Pancreas (tissue), 8 donors: ENCODE data around the gene OPN1MW2. TPM values are rescaled to one million over a fixed set of nuclear protein-coding genes. Genes with fewer than 3 reads are reported as not detected.

Source experiments
- polyA plus RNA-seq, 2 donors: library from polyadenylated mRNA; stranded (reverse); fragments of 200-250 nt; gene quantifications; one replicate each; pipeline ENCODE4 v1.2.3, GENCODE V29; 2013
- total RNA-seq, 6 donors: library from RNA; stranded (reverse); fragmentation: NEBNext Ultra II Directional in 4 of 6; extraction: Animal tissue kit (Norgen Biotek cat#: 25700) in 4 of 6; gene quantifications; one replicate each; pipeline versions ENCODE4 v1.2.1 to v1.2.4, GENCODE V29; 2021 to 2023
- donor health status: healthy with polysubstance abuse.
- donor health status: DM: no; HTN: no; CAD: no; lungs with moderate emphysema.
- donor health status: DM: no; HTN: no; CAD: no.
- donor health status: Bipolar disorder and iron deficiency.
- donor health status: DM: yes; HTN: yes; CAD: no.
- donor health status: DM: no; HTN: no; CAD: no.
- donor health status: DM: no; HTN: no; CAD: no.
- donor health status: DM: yes; HTN: yes; CAD: no.

OPN1MW2 gene
- total and polyA plus RNA-seq, 8 donors: not detected

Other genes starting within 250 kb of the OPN1MW2 start
- 10 to 100 TPM; 10.4 to 28.4 (median 17.0) TPM for gene HCFC1, start 247.9 kb upstream of the OPN1MW2 start, total RNA-seq
- gene HCFC1, start 247.9 kb upstream of the OPN1MW2 start, polyA plus RNA-seq: 10 to 100 TPM; 15.7 to 17.1 TPM
- gene TMEM187, start 247.0 kb upstream of the OPN1MW2 start, total RNA-seq: 10 to 100 TPM in 2 of 6 donors, 1 to 10 TPM in 4; 5.7 to 12.4 (median 9.1) TPM
- 1 to 10 TPM; 5.2 to 7.8 TPM for gene TMEM187, start 247.0 kb upstream of the OPN1MW2 start, polyA plus RNA-seq
- gene IRAK1, start 199.9 kb upstream of the OPN1MW2 start, total RNA-seq: 100 to 1,000 TPM in 1 of 6 donors, 10 to 100 TPM in 5; 44.5 to 103 (median 64.6) TPM
- gene IRAK1, start 199.9 kb upstream of the OPN1MW2 start, polyA plus RNA-seq: 10 to 100 TPM; 35.8 to 48.9 TPM
- gene MECP2, start 122.0 kb upstream of the OPN1MW2 start, total RNA-seq: 10 to 100 TPM; 21.3 to 30.8 (median 23.6) TPM
- 10 to 100 TPM; 17.7 to 19.5 TPM for gene MECP2, start 122.0 kb upstream of the OPN1MW2 start, polyA plus RNA-seq
- not detected for gene OPN1LW, start 75.5 kb upstream of the OPN1MW2 start, total RNA-seq
- gene OPN1LW, start 75.5 kb upstream of the OPN1MW2 start, polyA plus RNA-seq: not detected
- gene OPN1MW, start 37.2 kb upstream of the OPN1MW2 start, total RNA-seq: not detected
- not detected for gene OPN1MW, start 37.2 kb upstream of the OPN1MW2 start, polyA plus RNA-seq
- gene OPN1MW3, start 37.8 kb downstream of the OPN1MW2 start, total RNA-seq: not detected
- not detected for gene OPN1MW3, start 37.8 kb downstream of the OPN1MW2 start, polyA plus RNA-seq
- gene TEX28, start 75.4 kb downstream of the OPN1MW2 start, total RNA-seq: not detected
- gene TEX28, start 75.4 kb downstream of the OPN1MW2 start, polyA plus RNA-seq: not detected
- not detected for gene TKTL1, start 76.0 kb downstream of the OPN1MW2 start, total RNA-seq
- not detected for gene TKTL1, start 76.0 kb downstream of the OPN1MW2 start, polyA plus RNA-seq
- gene FLNA, start 154.9 kb downstream of the OPN1MW2 start, total RNA-seq: 100 to 1,000 TPM in 4 of 6 donors, 10 to 100 TPM in 2; 67.0 to 298 (median 142) TPM
- 100 to 1,000 TPM; 222 to 259 TPM for gene FLNA, start 154.9 kb downstream of the OPN1MW2 start, polyA plus RNA-seq
- gene EMD, start 159.5 kb downstream of the OPN1MW2 start, total RNA-seq: 10 to 100 TPM; 23.1 to 42.9 (median 38.7) TPM
- 10 to 100 TPM; 56.0 to 86.7 TPM for gene EMD, start 159.5 kb downstream of the OPN1MW2 start, polyA plus RNA-seq
- 1,000 to 10,000 TPM; 2,194 to 4,058 (median 3,145) TPM for gene RPL10, start 178.6 kb downstream of the OPN1MW2 start, total RNA-seq
- gene RPL10, start 178.6 kb downstream of the OPN1MW2 start, polyA plus RNA-seq: 1,000 to 10,000 TPM; 2,751 to 3,412 TPM
- 10 to 100 TPM in 1 of 6 donors, 1 to 10 TPM in 5; 5.1 to 13.6 (median 7.3) TPM for gene DNASE1L1, start 189.5 kb downstream of the OPN1MW2 start, total RNA-seq
- gene DNASE1L1, start 189.5 kb downstream of the OPN1MW2 start, polyA plus RNA-seq: 10 to 100 TPM; 11.3 to 16.5 TPM
- gene TAFAZZIN, start 191.8 kb downstream of the OPN1MW2 start, total RNA-seq: 10 to 100 TPM; 14.6 to 26.7 (median 17.1) TPM
- gene TAFAZZIN, start 191.8 kb downstream of the OPN1MW2 start, polyA plus RNA-seq: 10 to 100 TPM; 77.0 to 82.7 TPM
- 10 to 100 TPM; 27.8 to 55.6 (median 37.7) TPM for gene ATP6AP1, start 208.9 kb downstream of the OPN1MW2 start, total RNA-seq
- gene ATP6AP1, start 208.9 kb downstream of the OPN1MW2 start, polyA plus RNA-seq: 10 to 100 TPM; 34.1 to 82.4 TPM
- 10 to 100 TPM; 25.5 to 61.4 (median 35.5) TPM for gene GDI1, start 217.4 kb downstream of the OPN1MW2 start, total RNA-seq
- gene GDI1, start 217.4 kb downstream of the OPN1MW2 start, polyA plus RNA-seq: 100 to 1,000 TPM in 1 of 2 donors, 10 to 100 TPM in 1; 93.7 to 138 TPM
- 10 to 100 TPM; 21.2 to 39.8 (median 22.0) TPM for gene FAM50A, start 224.4 kb downstream of the OPN1MW2 start, total RNA-seq
- 100 to 1,000 TPM in 1 of 2 donors, 10 to 100 TPM in 1; 91.5 to 128 TPM for gene FAM50A, start 224.4 kb downstream of the OPN1MW2 start, polyA plus RNA-seq
- 10 to 100 TPM; 10.5 to 40.7 (median 16.3) TPM for gene PLXNA3, start 238.5 kb downstream of the OPN1MW2 start, total RNA-seq
- 10 to 100 TPM; 15.0 to 39.0 TPM for gene PLXNA3, start 238.5 kb downstream of the OPN1MW2 start, polyA plus RNA-seq